SK-N-MC (cell line): ENCODE data around the gene PDLIM7.

Source experiments
- DNase-seq: peaks from one replicate; pipeline ENCODE4 v3.0.0-alpha.2; 2011; ENCODE audit warnings: low read depth, low spot score
- H3K27ac ChIP-seq: fragments of 200-600 bp; sonication (generic); 2 replicates; pipeline ENCODE4 v1.5.1; 2016; ENCODE audit warnings: mixed run types
- H3K36me3 ChIP-seq: fragments of 200-600 bp; sonication (generic); 2 replicates; pipeline ENCODE4 v1.6.1; 2017; ENCODE audit warnings: antibody characterized with exemption, low read length, mixed read lengths; ENCODE audit not compliant: insufficient read depth
- H3K4me3 ChIP-seq: fragments of 200-600 bp; sonication (generic); 2 replicates; pipeline ENCODE4 v1.5.1; 2016
- H3K9ac ChIP-seq: fragments of 200-600 bp; sonication (generic); 2 replicates; pipeline ENCODE4 v1.8.0; 2017; ENCODE audit warnings: mixed run types, mixed read lengths; ENCODE audit not compliant: insufficient read length
- H3K9me3 ChIP-seq: fragments of 200-600 bp; sonication (generic); 2 replicates; pipeline ENCODE4 v1.6.1; 2017; ENCODE audit warnings: low read depth, mild to moderate bottlenecking, antibody characterized with exemption, low read length, moderate library complexity, mixed read lengths
- EZH2 ChIP-seq: fragments of 200-600 bp; sonication (generic); IDR thresholded peaks from one replicate; pipeline ENCODE4 v1.6.1; 2017; ENCODE audit warnings: antibody characterized with exemption
- FOXP2 ChIP-seq: optimal IDR thresholded peaks from 2 replicates; pipeline ENCODE3; 2011; ENCODE audit warnings: mild to moderate bottlenecking, moderate library complexity; ENCODE audit not compliant: insufficient read depth; ENCODE audit errors: extremely low read length, control extremely low read depth
- POLR2AphosphoS5 ChIP-seq: IDR thresholded peaks from 2 replicates; pipeline ENCODE4 v1.6.1; 2012; ENCODE audit warnings: mild to moderate bottlenecking, low read depth, low read length, borderline replicate concordance

Gene PDLIM7

GRCh38 chr5:177510567-177511053 is 13.2 kb upstream of the PDLIM7 start:
- Histone ChIP-seq H3K9me3 (no peaks in the 10 kb centered on the region), H3K4me3 (no peak overlapping the region), H3K27ac (no peak overlapping the region), H3K36me3 (peaks cover 51% of the 10 kb centered on the region), H3K9ac (no peak overlapping the region)
- DNase-seq, result no peak
- no peak for TF ChIP-seq FOXP2
- no peak for TF ChIP-seq POLR2AphosphoS5
- no peak for TF ChIP-seq EZH2

DNA sequence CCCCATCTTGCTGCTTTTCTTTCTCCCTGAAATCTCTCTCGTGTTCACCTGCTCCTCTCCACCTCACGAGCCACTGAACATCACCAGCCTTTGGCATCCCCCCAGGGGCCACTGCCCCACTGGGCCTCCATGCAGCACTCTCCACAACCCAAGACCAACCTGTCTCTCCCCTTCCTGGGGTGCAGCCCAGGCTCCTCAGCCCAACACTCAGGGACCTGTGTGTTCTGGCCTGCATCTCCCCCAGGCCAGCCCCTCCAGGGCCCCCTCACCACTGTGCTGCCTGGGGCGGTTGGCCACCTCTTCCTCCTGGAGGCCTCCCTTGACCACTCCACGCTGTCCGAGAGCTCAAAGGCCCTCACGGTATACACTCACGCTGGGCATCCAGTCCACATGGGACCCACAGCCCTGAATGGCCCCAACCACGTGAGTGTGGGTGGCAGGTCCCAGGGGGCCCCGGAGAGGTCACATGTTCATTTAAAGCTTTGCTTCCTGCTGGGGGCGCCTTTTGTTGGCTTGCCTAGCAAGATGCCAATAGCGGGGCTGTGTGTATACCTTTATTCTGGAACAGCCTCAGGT is 12.7 kb upstream of the PDLIM7 start:
- no peak for DNase-seq
- TF ChIP-seq FOXP2 (no peak), POLR2AphosphoS5 (no peak), EZH2 (no peak)
- Histone ChIP-seq H3K27ac (no peak overlapping the region), H3K9ac (no peak overlapping the region), H3K4me3 (no peak overlapping the region), H3K9me3 (no peaks in the 10 kb centered on the region), H3K36me3 (peaks cover 45% of the 10 kb centered on the region)

- TF ChIP-seq EZH2, result no peak
- no peak for TF ChIP-seq POLR2AphosphoS5
- no peak for TF ChIP-seq FOXP2
- DNase-seq, result no peak
- H3K9ac ChIP-seq, result no peak within 1 kb of the TSS
- peaks cover 39% of the 10 kb centered on the region; the same call in 1 of the 2 replicates for H3K36me3 ChIP-seq
- no peak within 1 kb of the TSS for H3K27ac ChIP-seq
- H3K9me3 ChIP-seq, result no peaks in the 10 kb centered on the region
- H3K4me3 ChIP-seq, result no peak within 1 kb of the TSS
These were observed 12.1 kb upstream of the PDLIM7 start, which contains the start of gene DOK3 for GRCh38 chr5:177509381-177509951. DOK3 (minus strand) TSS chr5:177509826; CDS start chr5:177509540, 286 bp downstream.

DNA sequence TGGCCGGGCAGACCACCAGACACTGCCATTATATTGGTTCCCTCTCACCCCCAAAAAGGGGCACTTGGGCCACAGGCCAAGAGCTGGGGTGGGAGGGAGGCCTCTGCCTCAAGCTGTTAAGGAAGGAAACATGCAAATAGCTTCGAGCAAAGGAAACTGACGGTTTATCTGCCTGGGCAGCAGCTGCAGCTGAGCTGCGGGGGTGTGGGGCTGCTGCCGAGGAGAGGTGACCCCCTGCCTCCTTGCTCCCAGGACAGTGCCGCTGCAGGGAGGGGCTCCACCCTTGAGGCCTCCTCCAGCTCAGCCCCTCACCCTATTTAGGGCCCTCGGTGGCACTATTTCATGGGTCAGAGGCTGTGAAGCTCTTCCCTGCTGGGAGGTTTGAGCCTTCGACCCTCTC is 11.4 kb upstream of the PDLIM7 start:
- H3K27ac ChIP-seq, result no peak overlapping the region
- H3K4me3 ChIP-seq, result no peak overlapping the region
- peaks cover 33% of the 10 kb centered on the region; the same call in 1 of the 2 replicates for H3K36me3 ChIP-seq
- no peaks in the 10 kb centered on the region for H3K9me3 ChIP-seq
- DNase-seq, result no peak
- no peak overlapping the region for H3K9ac ChIP-seq
- TF ChIP-seq FOXP2 (no peak), EZH2 (no peak), POLR2AphosphoS5 (no peak)

DNA sequence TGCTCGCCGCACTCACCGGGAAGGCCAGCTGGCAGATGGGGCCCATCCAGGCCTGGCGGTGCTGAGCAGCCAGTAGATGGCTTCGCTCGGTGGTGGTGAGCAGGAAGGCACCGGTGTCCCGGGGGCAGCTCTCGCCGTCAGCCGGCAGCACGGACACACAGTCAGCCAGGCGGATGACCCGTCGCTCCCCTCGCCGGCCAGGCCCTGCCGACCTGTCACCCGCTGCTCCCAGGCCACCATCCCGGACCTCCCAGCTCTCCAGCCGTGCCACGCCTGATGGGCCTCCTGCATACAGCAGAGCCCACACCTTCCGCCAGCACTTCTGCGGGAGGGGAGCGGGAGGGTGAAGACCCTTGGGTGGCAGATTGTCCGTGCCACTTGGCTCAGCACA is 10.8 kb upstream of the PDLIM7 start:
- TF ChIP-seq POLR2AphosphoS5 (no peak), EZH2 (no peak), FOXP2 (no peak)
- no peak overlapping the region for H3K27ac ChIP-seq

GRCh38 chr5:177507596-177508220 is 10.3 kb upstream of the PDLIM7 start:
- Histone ChIP-seq H3K9me3 (no peaks in the 10 kb centered on the region), H3K27ac (no peak overlapping the region), H3K4me3 (no peak overlapping the region), H3K36me3 (peaks cover 22% of the 10 kb centered on the region; the same call in 1 of the 2 replicates), H3K9ac (no peak overlapping the region)
- no peak for TF ChIP-seq EZH2
- no peak for TF ChIP-seq FOXP2
- TF ChIP-seq POLR2AphosphoS5, result no peak
- no peak for DNase-seq

More for the DNA sequence above, 10.8 kb upstream of the PDLIM7 start:
- Histone ChIP-seq H3K9ac (no peak overlapping the region), H3K9me3 (no peaks in the 10 kb centered on the region), H3K36me3 (peaks cover 27% of the 10 kb centered on the region; the same call in 1 of the 2 replicates), H3K4me3 (no peak overlapping the region)
- DNase-seq, result no peak

DNA sequence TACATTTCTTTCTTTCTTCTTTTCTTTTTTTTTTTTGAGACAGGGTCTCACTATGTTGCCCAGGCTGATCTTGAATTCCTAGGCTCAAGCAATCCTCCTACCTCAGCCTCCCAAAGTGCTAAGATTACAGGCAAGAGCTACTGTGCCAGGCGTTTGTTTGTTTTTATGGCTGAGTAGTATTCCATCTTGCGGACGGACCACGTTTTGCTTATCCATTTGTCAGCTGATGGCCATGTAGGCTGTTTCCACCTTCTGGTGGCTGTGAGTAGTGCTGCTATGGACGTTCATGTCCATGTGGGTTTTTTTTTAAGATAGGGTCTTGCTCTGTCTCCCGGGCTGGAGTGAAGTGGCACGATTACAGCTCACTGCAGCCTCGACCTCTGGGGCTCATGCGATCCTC is 9.8 kb upstream of the PDLIM7 start:
- Histone ChIP-seq H3K27ac (no peak overlapping the region), H3K9ac (no peak overlapping the region), H3K36me3 (peaks cover 17% of the 10 kb centered on the region; the same call in 1 of the 2 replicates), H3K9me3 (no peaks in the 10 kb centered on the region), H3K4me3 (no peak overlapping the region)
- no peak for DNase-seq
- no peak for TF ChIP-seq EZH2
- TF ChIP-seq POLR2AphosphoS5, result no peak
- TF ChIP-seq FOXP2, result no peak

DNA sequence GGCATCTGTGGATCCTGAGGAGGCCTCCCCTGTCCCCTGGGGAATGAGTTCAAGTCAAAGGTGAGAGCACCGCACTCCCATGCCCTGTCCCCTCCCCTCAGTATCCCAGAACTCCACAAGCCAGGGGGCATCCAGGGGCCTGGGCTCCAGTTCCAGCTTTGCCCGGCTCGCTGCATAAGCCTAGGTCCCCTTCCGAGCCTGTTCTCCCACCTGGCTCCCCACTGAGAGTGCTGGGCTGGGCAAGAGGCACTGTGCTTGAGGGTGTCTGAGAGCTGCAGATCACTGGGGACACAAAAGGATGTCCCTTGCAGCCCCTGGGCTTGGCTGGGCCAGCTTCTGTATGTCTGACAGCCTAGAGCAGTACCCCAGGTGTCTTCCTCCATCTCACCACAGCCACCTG is 7.7 kb upstream of the PDLIM7 start:
- Histone ChIP-seq H3K36me3 (no peaks in the 10 kb centered on the region), H3K4me3 (no peak overlapping the region), H3K9ac (no peak overlapping the region), H3K27ac (no peak overlapping the region), H3K9me3 (no peaks in the 10 kb centered on the region)
- no peak for TF ChIP-seq POLR2AphosphoS5
- no peak for TF ChIP-seq EZH2
- no peak for TF ChIP-seq FOXP2
- no peak for DNase-seq
